ENCODE results near the gene BCL11B.

BCL11B gene

DNA sequence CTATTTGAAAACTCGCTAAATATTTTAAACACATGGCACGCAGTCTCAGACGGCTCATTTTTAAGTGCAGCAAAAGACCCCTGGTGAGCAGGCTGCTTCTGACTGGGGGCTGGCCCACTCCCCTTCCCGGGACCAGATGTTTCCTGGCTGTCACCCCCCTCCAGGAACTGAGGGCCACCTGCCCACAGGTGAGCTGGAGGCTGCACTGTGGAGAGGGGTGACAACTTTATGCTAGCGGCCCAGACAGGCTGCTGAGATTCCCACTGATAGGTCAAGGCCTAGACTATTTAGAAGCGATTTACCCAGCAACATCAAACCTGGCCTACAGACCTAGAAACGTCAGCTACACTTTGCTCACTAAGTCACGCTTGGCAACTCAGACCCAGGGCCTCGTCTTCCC, 92.1 kb downstream of the BCL11B start:
- DNase-seq, result no peak

- DNase-seq, result no peak
These were observed 92.5 kb downstream of the BCL11B start for GRCh38 chr14:99179506-99179905.

DNA sequence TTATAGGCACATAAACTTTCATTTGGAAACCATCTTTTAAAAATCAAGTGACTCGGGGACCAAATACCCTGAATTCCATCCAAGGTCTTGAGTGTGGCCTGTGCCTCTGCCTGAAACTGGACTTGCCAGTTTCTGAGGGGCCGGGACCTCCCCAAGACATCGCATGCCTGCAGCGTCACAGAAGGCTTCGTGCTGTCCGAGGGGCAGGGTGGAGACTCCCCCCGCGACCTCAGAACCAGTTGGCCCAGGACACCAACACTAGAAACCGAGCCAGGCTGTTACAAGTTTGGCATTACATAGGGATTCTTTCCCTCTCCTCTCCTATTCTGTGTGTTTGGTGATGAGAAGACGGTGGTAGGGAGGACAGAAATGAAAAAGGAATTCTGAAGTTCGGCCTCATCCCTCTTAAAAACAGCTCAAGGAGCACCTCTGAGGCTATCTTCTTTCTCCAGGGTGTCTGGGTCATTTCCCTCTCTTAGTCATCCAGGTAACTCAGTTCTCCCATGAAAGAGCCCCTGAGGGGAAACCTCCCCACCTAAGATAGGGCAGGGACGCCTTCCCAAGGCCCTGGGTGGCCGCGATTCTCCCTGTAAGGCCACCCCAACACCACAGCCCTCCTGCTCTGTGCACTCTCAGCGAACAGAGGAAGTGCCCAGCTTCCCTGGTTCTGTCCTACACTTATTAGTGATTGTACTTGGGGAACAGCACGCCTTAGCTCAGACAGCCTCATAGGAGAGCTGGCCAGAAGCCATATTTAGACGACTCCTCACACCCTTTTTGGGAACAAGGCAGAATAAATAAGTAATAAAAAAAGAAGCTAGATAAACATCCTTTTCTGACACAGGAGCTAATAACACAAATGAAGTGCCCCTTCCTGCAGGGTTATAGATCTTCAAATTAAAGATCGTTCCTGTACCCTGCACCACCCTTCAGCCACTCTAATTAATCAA, 93.8 kb downstream of the BCL11B start:
- no peak for DNase-seq

GRCh38 chr14:99177046-99177655, 94.8 kb downstream of the BCL11B start:
- DNase-seq, result no peak

- no peak for DNase-seq
These were observed 95.6 kb downstream of the BCL11B start for GRCh38 chr14:99176156-99176945.

- no peak for DNase-seq
These were observed 96.5 kb downstream of the BCL11B start for GRCh38 chr14:99175331-99176155.

DNA sequence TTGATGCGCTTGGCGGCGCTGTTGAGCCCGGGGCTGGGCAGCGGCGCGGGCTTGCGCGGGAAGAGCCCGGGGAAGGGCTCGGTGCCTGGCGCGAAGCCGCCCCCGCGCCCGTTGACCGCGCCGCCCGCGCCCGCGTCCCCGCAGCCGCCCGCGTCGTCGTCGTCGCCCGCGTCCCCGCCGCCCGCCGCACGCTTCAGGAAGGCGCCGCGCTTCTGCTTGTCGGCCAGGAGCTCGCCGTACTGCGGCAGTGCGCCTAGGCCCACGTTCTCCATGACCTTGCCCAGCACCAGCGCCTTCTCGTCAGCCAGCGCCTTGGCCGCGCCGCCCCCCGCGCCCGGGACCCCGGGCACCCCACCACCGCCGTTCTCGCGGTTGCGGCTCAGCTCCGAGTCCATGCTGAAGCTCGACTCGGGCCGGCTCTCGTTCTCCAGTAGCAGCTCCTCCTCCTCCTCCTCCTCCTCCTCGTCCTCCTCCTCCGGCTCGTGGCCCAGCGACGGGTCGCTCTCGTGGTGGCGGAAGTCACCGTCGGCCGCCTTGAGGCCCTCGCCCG, 97.2 kb downstream of the BCL11B start:
- no peak for DNase-seq

DNA sequence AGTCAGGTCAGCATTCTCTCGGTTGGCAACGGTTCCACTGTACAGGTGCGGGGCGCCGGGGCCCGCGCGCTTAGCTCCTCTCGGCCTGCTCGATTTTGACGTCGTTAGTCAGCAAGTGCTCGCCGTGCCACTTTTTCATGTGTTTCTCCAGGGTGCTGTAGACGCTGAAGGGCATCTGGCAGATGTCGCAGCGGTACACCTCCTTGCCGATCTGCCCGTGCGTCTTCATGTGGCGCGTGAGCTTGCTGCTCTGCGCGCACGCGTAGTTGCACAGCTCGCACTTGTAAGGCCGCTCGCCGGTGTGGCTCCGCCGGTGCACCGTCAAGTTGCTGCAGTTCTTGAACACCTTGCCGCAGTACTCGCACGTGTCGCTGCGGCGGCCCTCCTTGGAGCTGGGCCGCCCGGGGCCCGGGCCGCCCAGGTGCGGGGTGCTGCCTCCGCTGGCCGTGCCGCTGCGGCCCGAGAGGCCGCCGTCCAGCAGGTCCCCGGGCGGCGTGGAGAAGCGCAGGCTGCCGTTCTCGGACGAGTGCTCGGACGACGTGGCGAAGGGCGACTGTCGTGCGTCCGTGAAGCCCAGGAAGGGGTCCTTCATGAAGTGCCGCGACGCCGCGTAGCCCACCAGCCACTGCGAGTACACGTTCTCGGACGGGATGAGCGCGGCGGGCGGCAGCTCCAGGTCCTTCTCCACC, 97.8 kb downstream of the BCL11B start:
- no peak for DNase-seq

DNA sequence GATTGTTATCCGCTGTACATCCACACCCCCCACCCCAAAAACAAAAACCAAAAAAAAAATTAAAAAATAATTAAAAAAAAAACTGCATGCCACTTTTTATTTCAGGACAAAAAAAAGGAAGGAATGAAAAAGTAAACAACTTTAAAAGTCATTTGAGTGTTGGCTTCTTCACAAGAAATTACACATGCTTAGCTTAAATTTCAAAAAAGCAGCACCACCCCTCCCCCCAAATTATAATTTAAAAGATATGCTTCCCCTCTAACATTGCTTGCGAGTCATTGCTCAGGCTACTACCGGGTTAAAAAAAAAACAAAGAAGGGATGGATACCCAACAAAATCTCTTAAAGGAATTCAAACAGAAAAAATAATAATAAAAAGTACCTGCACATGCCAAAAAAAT, 98.5 kb downstream of the BCL11B start:
- DNase-seq, result no peak

- no peak for DNase-seq
These were observed 98.9 kb downstream of the BCL11B start for GRCh38 chr14:99173086-99173485.

- DNase-seq, result no peak
These were observed 100.6 kb downstream of the BCL11B start for GRCh38 chr14:99171396-99171795.

DNA sequence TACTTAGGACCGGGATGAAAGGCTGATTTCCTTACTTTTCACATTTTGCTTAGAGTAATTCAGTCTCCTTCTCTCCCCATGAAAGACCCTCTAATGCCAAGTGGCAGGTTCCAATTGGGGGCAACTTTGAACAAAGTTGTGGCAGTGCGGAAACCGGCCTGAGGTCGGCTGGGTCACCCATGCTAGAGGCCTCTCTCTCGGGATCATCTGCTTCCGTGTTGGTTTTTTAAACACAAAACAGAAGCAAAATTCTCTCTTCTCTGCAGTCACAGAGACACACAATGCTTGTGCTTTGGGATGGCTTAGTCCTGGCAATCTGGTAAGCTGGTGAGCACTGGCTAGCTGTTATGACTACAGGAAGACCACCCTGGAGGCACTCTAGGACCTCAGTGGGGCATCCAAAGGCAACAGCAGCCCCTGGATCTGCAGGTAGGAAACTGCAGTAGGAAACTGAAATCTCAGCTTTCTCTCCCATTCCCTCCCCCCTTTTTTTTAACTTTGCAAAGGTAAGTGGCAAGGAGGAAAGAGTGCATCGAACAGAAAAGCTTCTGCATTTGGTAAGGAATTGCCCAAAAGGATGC, 102.1 kb downstream of the BCL11B start:
- no peak for DNase-seq

DNA sequence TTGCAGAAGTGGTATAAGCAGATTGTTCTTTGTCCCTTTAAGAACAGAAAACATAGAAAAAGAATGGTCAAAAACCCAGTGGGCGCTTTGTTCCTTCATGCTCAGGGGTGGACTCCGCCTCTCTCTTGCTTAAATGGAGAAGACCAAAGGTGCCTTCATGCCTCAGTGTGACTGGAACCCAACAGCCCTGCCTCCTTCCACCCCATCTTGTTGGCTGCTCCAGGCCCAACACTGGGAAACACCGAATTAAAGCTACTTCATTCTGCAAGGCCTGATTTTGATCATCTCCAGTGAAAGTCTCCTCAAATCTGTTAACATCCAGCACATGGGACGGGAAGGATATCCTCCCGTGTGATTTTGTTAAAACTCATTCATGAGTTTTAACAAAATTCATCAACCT, 103.7 kb downstream of the BCL11B start:
- DNase-seq, result no peak

GRCh38 chr14:99166506-99166905, 105.5 kb downstream of the BCL11B start:
- DNase-seq, result no peak

DNA sequence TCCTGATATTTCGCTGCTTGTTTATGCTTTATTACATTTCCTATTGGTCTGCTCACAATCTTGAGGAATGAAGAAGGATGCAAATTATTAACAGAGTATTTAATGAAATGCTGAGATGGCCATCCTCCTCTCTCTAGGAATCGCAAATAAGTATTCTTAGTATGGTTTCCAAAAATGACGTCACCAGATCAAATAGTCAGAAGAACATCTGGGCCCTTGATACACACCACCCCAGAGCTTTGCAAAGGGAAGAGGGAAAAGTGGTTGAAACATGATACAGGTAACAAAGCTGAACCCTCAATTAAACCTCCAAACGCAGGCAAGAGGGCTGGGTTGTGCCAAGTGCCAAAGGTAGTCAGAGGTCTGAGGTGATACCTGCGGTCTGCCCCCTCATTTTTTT, 107.3 kb downstream of the BCL11B start:
- DNase-seq, result no peak

DNA sequence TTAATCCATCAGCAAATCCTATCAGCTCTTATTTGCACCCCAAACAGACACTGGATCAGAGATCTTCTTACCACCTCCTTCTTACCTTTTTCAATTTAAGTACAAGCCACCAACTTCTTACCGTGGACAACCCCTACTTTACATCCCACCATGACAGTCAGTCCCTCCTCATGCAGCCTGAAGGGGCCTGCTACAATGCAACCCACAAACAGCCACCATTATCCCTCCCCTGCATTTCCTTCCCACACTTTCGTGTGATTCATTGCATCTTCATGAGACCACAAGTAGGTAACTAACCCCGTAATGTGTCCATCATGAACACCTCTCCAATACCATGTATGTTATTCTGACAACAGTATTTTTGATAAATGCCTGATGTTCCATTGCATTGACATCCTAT, 108.6 kb downstream of the BCL11B start:
- DNase-seq, result no peak

DNA sequence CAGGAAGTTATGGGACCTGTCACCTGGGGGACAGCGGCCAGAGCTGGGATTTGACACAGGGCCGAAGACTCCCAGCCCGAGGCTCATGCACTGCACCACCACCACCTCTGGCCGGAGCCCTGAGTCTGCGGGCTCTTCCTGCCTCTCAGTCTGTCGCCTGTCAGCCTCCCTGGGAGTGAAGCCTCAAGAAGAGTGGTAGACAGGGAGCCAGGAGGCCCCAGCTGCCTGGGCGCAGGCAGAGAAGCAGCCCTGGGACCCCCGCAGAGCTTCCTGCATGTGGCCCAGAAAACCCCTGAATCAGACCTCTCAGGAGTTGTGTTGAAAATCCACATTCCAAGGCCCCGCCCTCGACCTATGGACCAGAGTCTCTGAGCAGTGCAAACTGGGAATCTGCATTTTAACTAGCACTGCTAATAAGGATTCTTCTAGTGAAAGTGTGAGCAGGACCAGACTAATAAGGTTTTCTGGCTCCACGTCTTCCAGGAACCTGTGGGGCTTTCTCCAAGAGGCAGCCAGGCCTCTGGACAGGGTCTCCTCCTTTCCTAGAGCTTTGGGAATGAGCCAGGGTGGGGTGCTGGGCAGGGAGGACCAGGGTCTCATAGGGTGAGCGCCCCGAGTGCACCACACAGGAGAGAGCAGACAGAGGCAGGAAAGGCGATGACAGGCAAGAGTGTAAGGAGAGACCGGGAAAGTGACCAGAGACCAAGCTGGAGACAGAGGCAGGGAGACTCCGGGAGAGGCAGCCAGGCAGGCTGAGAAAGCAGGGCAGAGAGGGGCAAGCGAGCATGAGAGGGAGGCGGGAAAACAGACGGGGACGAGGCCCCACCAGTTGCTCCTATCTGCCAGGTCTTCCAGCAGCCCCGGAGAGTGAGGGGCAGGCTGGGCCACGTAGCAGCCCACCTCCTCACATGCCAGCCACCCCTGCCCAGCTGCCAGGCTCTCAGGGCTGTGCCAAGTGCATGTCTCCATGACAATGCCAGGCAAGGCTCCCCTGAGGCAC, 112.4 kb downstream of the BCL11B start:
- no peak for DNase-seq

GRCh38 chr14:99158646-99159165, 113.3 kb downstream of the BCL11B start:
- no peak for DNase-seq

DNA sequence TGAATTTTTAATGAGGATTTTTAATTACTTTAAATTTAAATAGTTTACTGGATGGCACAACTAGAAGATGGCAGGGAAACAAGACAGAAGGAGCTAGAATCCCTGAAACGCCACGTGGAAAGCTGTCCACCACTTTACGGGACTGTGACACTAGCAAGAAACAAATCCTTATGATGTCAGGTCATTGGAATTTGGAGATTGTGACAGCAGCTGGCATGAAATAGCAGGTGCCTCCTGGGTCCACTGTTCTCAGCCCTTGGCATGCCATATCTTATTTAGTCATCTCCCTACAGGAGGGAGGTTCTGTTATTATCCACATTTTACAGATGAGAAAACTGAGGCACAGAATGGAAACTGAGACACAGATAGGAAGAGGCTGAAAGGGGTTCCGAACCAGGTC, 113.8 kb downstream of the BCL11B start:
- no peak for DNase-seq
